MM.1S (cell line): ENCODE results near the gene C2CD4C.
"Not testable (repeated sequence)": the region's sequence is repeated elsewhere in the genome, so short reads cannot be mapped to it uniquely, and the experiment has no call there.

Experiments used
- CTCF ChIP-seq: fragments of 300-600 bp; sonication (generic); IDR thresholded peaks from 2 replicates; pipeline ENCODE4 v1.5.1; 2016; ENCODE audit warnings: antibody characterized with exemption, low read length, mixed read lengths
- EZH2phosphoT487 ChIP-seq: fragments of 300-600 bp; sonication (generic); IDR thresholded peaks from 2 replicates; pipeline ENCODE4 v1.6.1; 2018; ENCODE audit warnings: antibody characterized with exemption, low read length

GRCh38 chr19:382578-382977, 26.4 kb downstream of the C2CD4C start:
- TF ChIP-seq EZH2phosphoT487, CTCF: not testable (repeated sequence)
